Dermis lymphatic vessel endothelial cell (primary cell): ENCODE measurements around the gene METTL16. TPM values are rescaled to one million over a fixed set of nuclear protein-coding genes. Genes with fewer than 3 reads are reported as not detected.

ENCODE experiments used
- total RNA-seq: library from RNA; depleted of rRNA; stranded (reverse); fragments of >200 nt; gene quantifications from 2 replicates; pipeline ENCODE4 v1.2.1, GENCODE V29; 2014

METTL16 gene, protein sequence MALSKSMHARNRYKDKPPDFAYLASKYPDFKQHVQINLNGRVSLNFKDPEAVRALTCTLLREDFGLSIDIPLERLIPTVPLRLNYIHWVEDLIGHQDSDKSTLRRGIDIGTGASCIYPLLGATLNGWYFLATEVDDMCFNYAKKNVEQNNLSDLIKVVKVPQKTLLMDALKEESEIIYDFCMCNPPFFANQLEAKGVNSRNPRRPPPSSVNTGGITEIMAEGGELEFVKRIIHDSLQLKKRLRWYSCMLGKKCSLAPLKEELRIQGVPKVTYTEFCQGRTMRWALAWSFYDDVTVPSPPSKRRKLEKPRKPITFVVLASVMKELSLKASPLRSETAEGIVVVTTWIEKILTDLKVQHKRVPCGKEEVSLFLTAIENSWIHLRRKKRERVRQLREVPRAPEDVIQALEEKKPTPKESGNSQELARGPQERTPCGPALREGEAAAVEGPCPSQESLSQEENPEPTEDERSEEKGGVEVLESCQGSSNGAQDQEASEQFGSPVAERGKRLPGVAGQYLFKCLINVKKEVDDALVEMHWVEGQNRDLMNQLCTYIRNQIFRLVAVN
- total RNA-seq = 9.4 and 11.0 TPM in 2 replicates

DNA sequence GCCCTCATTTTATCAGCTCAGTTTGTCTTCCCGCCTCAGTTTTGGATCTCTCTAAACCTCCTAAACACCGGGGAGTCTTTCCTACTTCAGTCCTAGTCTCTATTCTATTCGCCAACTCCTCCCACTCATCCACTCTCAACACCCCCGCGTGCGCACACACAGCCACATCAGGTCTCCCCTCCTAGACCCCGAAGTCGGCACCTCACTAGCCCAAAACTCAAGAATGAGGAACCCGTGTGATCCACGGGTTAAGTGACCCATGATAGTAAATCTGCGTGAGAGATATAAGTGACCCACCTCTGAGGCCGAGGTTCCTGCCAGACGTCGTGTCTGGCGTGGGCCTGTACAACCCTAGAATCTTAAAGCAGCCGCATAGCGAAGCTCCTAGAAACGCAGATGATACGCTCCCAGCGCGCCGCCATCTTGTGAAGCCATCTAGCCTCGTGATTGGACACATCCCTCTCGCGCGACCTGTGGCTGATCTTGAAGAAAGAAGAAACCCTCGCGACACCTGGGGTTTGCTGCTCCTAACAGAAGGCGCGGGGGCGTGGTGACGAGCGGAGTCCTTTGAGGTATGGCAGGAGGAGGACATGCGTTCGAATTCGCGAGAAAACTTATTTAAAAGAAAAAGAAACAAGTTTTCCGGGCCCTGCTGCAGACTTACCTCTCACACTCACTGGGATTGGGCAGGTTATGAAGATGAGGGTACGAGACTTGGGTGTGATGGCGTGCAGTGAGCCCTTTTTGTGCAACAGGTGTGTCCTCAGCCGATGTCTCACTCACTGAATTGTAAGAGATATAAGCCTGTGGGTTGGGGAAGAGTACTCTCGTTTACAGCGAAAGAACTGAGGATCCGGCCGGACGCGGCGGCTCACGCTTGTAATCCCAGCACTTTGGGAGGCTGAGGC lies at the start of gene METTL16:
Gene METTL16 (minus strand): TSS at position 427 of the 908 bp plus-strand sequence. CDS start 9,557 bp downstream, outside the sequence.

DNA sequence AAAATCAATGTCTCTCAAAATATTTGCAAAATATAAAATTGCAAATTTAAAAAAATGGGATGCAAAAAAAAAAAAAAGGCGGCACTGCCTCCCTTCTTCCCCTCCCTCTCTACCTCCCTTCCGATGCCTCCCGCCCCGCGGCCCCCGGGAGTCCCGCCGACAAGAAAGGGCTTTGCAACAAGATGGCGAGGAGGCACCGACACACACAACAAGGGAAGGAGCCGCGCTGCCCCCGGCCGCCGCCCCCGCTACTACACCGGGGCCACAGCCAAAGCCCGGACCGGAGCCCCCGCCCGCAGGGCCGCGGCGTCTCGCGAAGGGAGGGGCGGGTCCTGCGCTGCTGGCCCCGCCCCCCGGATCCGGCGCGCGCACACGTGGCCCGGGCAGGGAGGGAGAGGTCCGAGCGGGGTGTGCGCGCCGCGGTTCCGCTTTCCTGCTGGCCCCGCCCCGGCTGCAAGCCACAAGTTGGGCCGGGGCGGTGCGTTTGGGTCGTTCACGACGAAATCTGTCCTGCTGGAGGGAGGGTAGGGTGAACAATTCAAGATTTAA lies 110.7 kb downstream of the METTL16 start, which contains the start of gene MNT:
Gene MNT (minus strand): TSS at position 184 of the 549 bp plus-strand sequence. CDS start 348 bp downstream, outside the sequence.

Other genes with a start within 250 kb of the METTL16 start
- gene SMG6, start 208.1 kb downstream of the METTL16 start, total RNA-seq = 20.5 and 29.8 TPM in 2 replicates
- gene SRR, start 207.9 kb downstream of the METTL16 start, total RNA-seq = 12.2 and 15.0 TPM in 2 replicates
- 26.5 and 40.1 TPM in 2 replicates for gene TSR1, start 175.4 kb downstream of the METTL16 start, total RNA-seq
- 31.7 and 36.5 TPM in 2 replicates for gene SGSM2, start 174.4 kb downstream of the METTL16 start, total RNA-seq
- 3.3 and 3.4 TPM in 2 replicates for gene MNT, start 110.8 kb downstream of the METTL16 start, total RNA-seq
- 76.3 and 82.1 TPM in 2 replicates for gene PAFAH1B1, start 81.8 kb upstream of the METTL16 start, total RNA-seq
- gene CLUH, start 199.9 kb upstream of the METTL16 start, total RNA-seq = 22.6 and 28.6 TPM in 2 replicates
- gene CCDC92B, start 237.8 kb upstream of the METTL16 start, total RNA-seq = not detected in 2 replicates